NCI-H69 (cell line): ENCODE measurements around the gene LACTB.
A peak's percentile ranks its signal among the peaks of the same experiment; 100 is the strongest.

Experiments
- DNase-seq: peaks from one replicate; lab custom pipeline; 2025; lab: John Stamatoyannopoulos, UW

Gene LACTB

GRCh38 chr15:63124506-63124905, 2.8 kb downstream of the LACTB start:
- no peak for DNase-seq

- DNase-seq = no peak
Observed at GRCh38 chr15:63126726-63127125, 5.1 kb downstream of the LACTB start.

GRCh38 chr15:63133786-63134185, 12.1 kb downstream of the LACTB start:
- no peak for DNase-seq

GRCh38 chr15:63134245-63134985, 12.8 kb downstream of the LACTB start:
- DNase-seq = no peak

GRCh38 chr15:63135281-63135680, 13.6 kb downstream of the LACTB start:
- DNase-seq = no peak

- DNase-seq = no peak
Observed at GRCh38 chr15:63135804-63136203, 14.1 kb downstream of the LACTB start.

- no peak for DNase-seq
Observed at GRCh38 chr15:63136742-63137141, 15.1 kb downstream of the LACTB start.

- no peak for DNase-seq
Observed at GRCh38 chr15:63140936-63141335, 19.3 kb downstream of the LACTB start.

- no peak for DNase-seq
Observed at GRCh38 chr15:63145426-63145825, 23.8 kb downstream of the LACTB start.

GRCh38 chr15:63146684-63147083, 25.0 kb downstream of the LACTB start:
- DNase-seq = no peak

- DNase-seq = no peak
Observed at GRCh38 chr15:63151665-63152064, 30.0 kb downstream of the LACTB start.

GRCh38 chr15:63155486-63155885, 33.8 kb downstream of the LACTB start:
- DNase-seq = peak; percentile 11

- DNase-seq = no peak
Observed at GRCh38 chr15:63156086-63156710, 34.5 kb downstream of the LACTB start.

- peak; percentile 67 for DNase-seq
Observed at GRCh38 chr15:63156755-63157117, 35.1 kb downstream of the LACTB start.

- peak; percentile 97 for DNase-seq
Observed at GRCh38 chr15:63157118-63157843, 35.6 kb downstream of the LACTB start, which contains the start of gene RPS27L. Gene RPS27L (minus strand): TSS chr15:63157477. CDS start chr15:63157405, 72 bp downstream.

- DNase-seq = peak; percentile 65
Observed at GRCh38 chr15:63157891-63158431, 36.3 kb downstream of the LACTB start.

- no peak for DNase-seq
Observed at GRCh38 chr15:63160638-63161037, 39.0 kb downstream of the LACTB start.

- peak; percentile 86 for DNase-seq
Observed at GRCh38 chr15:63163217-63163616, 41.6 kb downstream of the LACTB start.

GRCh38 chr15:63165166-63165859, 43.7 kb downstream of the LACTB start:
- DNase-seq = no peak

- DNase-seq = peak; percentile 38
Observed at GRCh38 chr15:63166219-63166618, 44.6 kb downstream of the LACTB start.

GRCh38 chr15:63169788-63170187, 48.1 kb downstream of the LACTB start:
- no peak for DNase-seq

GRCh38 chr15:63172376-63172775, 50.7 kb downstream of the LACTB start:
- DNase-seq = no peak
